ENCODE measurements around the gene RAPGEF6.
"Not testable (repeated sequence)": the region's sequence is repeated elsewhere in the genome, so short reads cannot be mapped to it uniquely, and the experiment has no call there.

RAPGEF6 gene

GRCh38 chr5:131634996-131635683 lies at the start of gene RAPGEF6:
RAPGEF6 (minus strand) TSS chr5:131635229; CDS start chr5:131635030, 199 bp downstream.
- no peaks in the 10 kb centered on the region for H3K27me3 ChIP-seq (replicated peaks; ENCODE audit: control insufficient read depth, insufficient read depth, low read length)
- DNase-seq (ENCODE audit: extremely low read depth, insufficient read length): peak; percentile 98
- no peaks in the 10 kb centered on the region for H3K36me3 ChIP-seq (ENCODE audit: control insufficient read depth, insufficient read depth, low read length)
- peak within 1 kb of the TSS; percentile 82 for H3K4me3 ChIP-seq (replicated peaks; ENCODE audit: low read depth, low read length)
- TF ChIP-seq CTCF (IDR thresholded peaks at IDR 0.05; ENCODE audit: insufficient read depth, low read length, poor library complexity, severe bottlenecking): no peak

GRCh38 chr5:131684595-131684994 lies 49.6 kb upstream of the RAPGEF6 start:
- Histone ChIP-seq H3K36me3 (ENCODE audit: control insufficient read depth, insufficient read depth, low read length) (no peaks in the 10 kb centered on the region), H3K27me3 (replicated peaks; ENCODE audit: control insufficient read depth, insufficient read depth, low read length) (no peaks in the 10 kb centered on the region), H3K4me3 (replicated peaks; ENCODE audit: low read depth, low read length) (no peak overlapping the region)
- TF ChIP-seq CTCF (IDR thresholded peaks at IDR 0.05; ENCODE audit: insufficient read depth, low read length, poor library complexity, severe bottlenecking): no peak
- DNase-seq (ENCODE audit: extremely low read depth, insufficient read length): no peak

GRCh38 chr5:131684051-131684450 lies 49.0 kb upstream of the RAPGEF6 start:
- no peak for DNase-seq (ENCODE audit: extremely low read depth, insufficient read length)
- H3K27me3 ChIP-seq (replicated peaks; ENCODE audit: control insufficient read depth, insufficient read depth, low read length): no peaks in the 10 kb centered on the region
- no peak overlapping the region for H3K4me3 ChIP-seq (replicated peaks; ENCODE audit: low read depth, low read length)
- no peak for TF ChIP-seq CTCF (IDR thresholded peaks at IDR 0.05; ENCODE audit: insufficient read depth, low read length, poor library complexity, severe bottlenecking)
- H3K36me3 ChIP-seq (ENCODE audit: control insufficient read depth, insufficient read depth, low read length): no peaks in the 10 kb centered on the region

GRCh38 chr5:131682826-131683225 lies 47.8 kb upstream of the RAPGEF6 start:
- Histone ChIP-seq H3K27me3 (replicated peaks; ENCODE audit: control insufficient read depth, insufficient read depth, low read length) (no peaks in the 10 kb centered on the region), H3K36me3 (ENCODE audit: control insufficient read depth, insufficient read depth, low read length) (no peaks in the 10 kb centered on the region), H3K4me3 (replicated peaks; ENCODE audit: low read depth, low read length) (no peak overlapping the region)
- DNase-seq (ENCODE audit: extremely low read depth, insufficient read length): no peak
- no peak for TF ChIP-seq CTCF (IDR thresholded peaks at IDR 0.05; ENCODE audit: insufficient read depth, low read length, poor library complexity, severe bottlenecking)

- TF ChIP-seq CTCF (IDR thresholded peaks at IDR 0.05; ENCODE audit: insufficient read depth, low read length, poor library complexity, severe bottlenecking): no peak
- no peak for DNase-seq (ENCODE audit: extremely low read depth, insufficient read length)
- H3K36me3 ChIP-seq (ENCODE audit: control insufficient read depth, insufficient read depth, low read length): no peaks in the 10 kb centered on the region
Measured at GRCh38 chr5:131682175-131682574, 47.1 kb upstream of the RAPGEF6 start.

GRCh38 chr5:131679911-131680310 lies 44.9 kb upstream of the RAPGEF6 start:
- DNase-seq (ENCODE audit: extremely low read depth, insufficient read length): no peak
- H3K4me3 ChIP-seq (replicated peaks; ENCODE audit: low read depth, low read length): no peak overlapping the region
- peaks cover 2% of the 10 kb centered on the region for H3K36me3 ChIP-seq (ENCODE audit: control insufficient read depth, insufficient read depth, low read length)
- no peak for TF ChIP-seq CTCF (IDR thresholded peaks at IDR 0.05; ENCODE audit: insufficient read depth, low read length, poor library complexity, severe bottlenecking)
- no peaks in the 10 kb centered on the region for H3K27me3 ChIP-seq (replicated peaks; ENCODE audit: control insufficient read depth, insufficient read depth, low read length)

More at GRCh38 chr5:131682175-131682574, 47.1 kb upstream of the RAPGEF6 start:
- H3K27me3 ChIP-seq (replicated peaks; ENCODE audit: control insufficient read depth, insufficient read depth, low read length): no peaks in the 10 kb centered on the region
- H3K4me3 ChIP-seq (replicated peaks; ENCODE audit: low read depth, low read length): no peak overlapping the region

- H3K27me3 ChIP-seq (replicated peaks; ENCODE audit: control insufficient read depth, insufficient read depth, low read length); H3K36me3 ChIP-seq (ENCODE audit: control insufficient read depth, insufficient read depth, low read length); DNase-seq (ENCODE audit: extremely low read depth, insufficient read length); H3K4me3 ChIP-seq (replicated peaks; ENCODE audit: low read depth, low read length): not testable (repeated sequence)
Measured at GRCh38 chr5:131678273-131678672, 43.2 kb upstream of the RAPGEF6 start.
